ENCODE data around the gene UBE2D3. TPM values are rescaled to one million over a fixed set of nuclear protein-coding genes. Genes with fewer than 3 reads are reported as not detected.

Gene UBE2D3
- total RNA-seq, 1 donor from 2014 or later = 347 TPM

- Histone ChIP-seq H3K27me3 (no peaks in the 10 kb centered on the region), H3K4me1 (peaks cover 15% of the 10 kb centered on the region), H3K9me3 (no peaks in the 10 kb centered on the region), H3K4me3 (no peak overlapping the region), H3K36me3 (peaks cover 0 to 74% of the 10 kb centered on the region in 2 donors), H3K27ac (no peak overlapping the region)
- intact Hi-C loops (cut with DNase I) = no loop called here
- no peak for DNase-seq (ENCODE audit: extremely low spot score in 2 of 2)
- no peak for TF ChIP-seq POLR2AphosphoS5 (IDR thresholded peaks at IDR 0.05; ENCODE audit: insufficient read depth in 1 of 2, low read depth in 1 of 2)
- no peak for TF ChIP-seq CTCF (IDR thresholded peaks at IDR 0.05)
- TF ChIP-seq POLR2A (IDR thresholded peaks at IDR 0.05) = no peak
These were observed 27.5 kb downstream of the UBE2D3 start for GRCh38 chr4:102799816-102800215.

GRCh38 chr4:102794999-102795398 lies 32.4 kb downstream of the UBE2D3 start:
- no peak for DNase-seq (ENCODE audit: extremely low spot score in 2 of 2)
- Histone ChIP-seq H3K4me3 (no peak overlapping the region), H3K27me3 (no peaks in the 10 kb centered on the region), H3K9me3 (no peaks in the 10 kb centered on the region), H3K36me3 (peaks cover 0 to 34% of the 10 kb centered on the region in 2 donors), H3K27ac (no peak overlapping the region), H3K4me1 (peaks cover 9% of the 10 kb centered on the region)
- intact Hi-C loops (cut with DNase I) = no loop called here
- no peak for TF ChIP-seq POLR2A (IDR thresholded peaks at IDR 0.05)
- no peak for TF ChIP-seq POLR2AphosphoS5 (IDR thresholded peaks at IDR 0.05; ENCODE audit: insufficient read depth in 1 of 2, low read depth in 1 of 2)
- TF ChIP-seq CTCF (IDR thresholded peaks at IDR 0.05) = no peak

- peaks cover 0 to 25% of the 10 kb centered on the region in 2 donors for H3K36me3 ChIP-seq
These were observed 34.9 kb downstream of the UBE2D3 start for GRCh38 chr4:102792361-102792936.

GRCh38 chr4:102791318-102791835 lies 36.0 kb downstream of the UBE2D3 start:
- Histone ChIP-seq H3K4me3 (no peak overlapping the region), H3K9me3 (no peaks in the 10 kb centered on the region), H3K27me3 (no peaks in the 10 kb centered on the region), H3K36me3 (peaks cover 0 to 15% of the 10 kb centered on the region in 2 donors), H3K27ac (no peak overlapping the region), H3K4me1 (no peaks in the 10 kb centered on the region)
- intact Hi-C loops (cut with DNase I) = no loop called here
- TF ChIP-seq POLR2A (IDR thresholded peaks at IDR 0.05) (no peak), CTCF (IDR thresholded peaks at IDR 0.05) (no peak), POLR2AphosphoS5 (IDR thresholded peaks at IDR 0.05; ENCODE audit: insufficient read depth in 1 of 2, low read depth in 1 of 2) (no peak)
- no peak for DNase-seq (ENCODE audit: extremely low spot score in 2 of 2)

More at GRCh38 chr4:102792361-102792936, 34.9 kb downstream of the UBE2D3 start:
- no peak overlapping the region for H3K27ac ChIP-seq
- peaks cover 4% of the 10 kb centered on the region for H3K4me1 ChIP-seq
- H3K9me3 ChIP-seq = no peaks in the 10 kb centered on the region
- intact Hi-C loops (cut with DNase I) = no loop called here
- no peak for DNase-seq (ENCODE audit: extremely low spot score in 2 of 2)
- no peaks in the 10 kb centered on the region for H3K27me3 ChIP-seq
- H3K4me3 ChIP-seq = no peak overlapping the region
- TF ChIP-seq POLR2A (IDR thresholded peaks at IDR 0.05) (no peak), CTCF (IDR thresholded peaks at IDR 0.05) (no peak), POLR2AphosphoS5 (IDR thresholded peaks at IDR 0.05; ENCODE audit: insufficient read depth in 1 of 2, low read depth in 1 of 2) (no peak)

GRCh38 chr4:102789317-102789717 lies 38.0 kb downstream of the UBE2D3 start:
- Histone ChIP-seq H3K27me3 (no peaks in the 10 kb centered on the region), H3K27ac (no peak overlapping the region), H3K9me3 (no peaks in the 10 kb centered on the region), H3K4me3 (no peak overlapping the region), H3K4me1 (no peaks in the 10 kb centered on the region), H3K36me3 (no peaks in the 10 kb centered on the region)
- DNase-seq (ENCODE audit: extremely low spot score in 2 of 2) = no peak
- TF ChIP-seq POLR2AphosphoS5 (IDR thresholded peaks at IDR 0.05; ENCODE audit: insufficient read depth in 1 of 2, low read depth in 1 of 2) (no peak), POLR2A (IDR thresholded peaks at IDR 0.05) (no peak), CTCF (IDR thresholded peaks at IDR 0.05) (no peak)
- intact Hi-C loops (cut with DNase I) = no loop called here

Data from vagina (tissue), 2 donors.